ENCODE results near the gene YEATS2. TPM values are rescaled to one million over a fixed set of nuclear protein-coding genes. Genes with fewer than 3 reads are reported as not detected.

Gene YEATS2
- polyA plus RNA-seq, 1 experiment = 35.5 TPM

- ChIA-PET CTCF (interaction anchor here (2.5 kb wide), 1 partner anchor 69 kb away, joined by 7 read pairs; the partner anchor contains the start of gene PARL), POLR2A (no interaction called here)
- peaks cover 9% of the 10 kb centered on the region for H3K36me3 ChIP-seq (ENCODE audit: control insufficient read depth, insufficient read depth, low read length)
- H3K4me3 ChIP-seq (ENCODE audit: low read depth, low read length) = no peak overlapping the region
- no peak for TF ChIP-seq CTCF (IDR thresholded peaks at IDR 0.05; ENCODE audit: insufficient read depth, low read depth, low read length)
- DNase-seq (ENCODE audit: low read depth) = no peak
- H3K27me3 ChIP-seq (ENCODE audit: control insufficient read depth, insufficient read depth, low read length) = no peaks in the 10 kb centered on the region
These were observed 118.4 kb downstream of the YEATS2 start for GRCh38 chr3:183815951-183816475.

GRCh38 chr3:183816681-183817510 is 119.3 kb downstream of the YEATS2 start:
- POLR2A ChIA-PET = no interaction called here
- no peak for DNase-seq (ENCODE audit: low read depth)

GRCh38 chr3:183817639-183818038 is 120.0 kb downstream of the YEATS2 start:
- POLR2A ChIA-PET = no interaction called here
- no peak for TF ChIP-seq CTCF (IDR thresholded peaks at IDR 0.05; ENCODE audit: insufficient read depth, low read depth, low read length)
- DNase-seq (ENCODE audit: low read depth) = no peak
- H3K4me3 ChIP-seq (ENCODE audit: low read depth, low read length) = no peak overlapping the region
- H3K36me3 ChIP-seq (ENCODE audit: control insufficient read depth, insufficient read depth, low read length) = peaks cover 3% of the 10 kb centered on the region
- no peaks in the 10 kb centered on the region for H3K27me3 ChIP-seq (ENCODE audit: control insufficient read depth, insufficient read depth, low read length)
- CTCF ChIA-PET = no interaction called here

More at GRCh38 chr3:183816681-183817510, 119.3 kb downstream of the YEATS2 start:
- H3K4me3 ChIP-seq (ENCODE audit: low read depth, low read length) = no peak overlapping the region
- CTCF ChIA-PET = interaction anchor here (2.5 kb wide), 1 partner anchor 68 kb away, joined by 7 read pairs; the partner anchor contains the start of gene PARL
- no peaks in the 10 kb centered on the region for H3K27me3 ChIP-seq (ENCODE audit: control insufficient read depth, insufficient read depth, low read length)
- no peak for TF ChIP-seq CTCF (IDR thresholded peaks at IDR 0.05; ENCODE audit: insufficient read depth, low read depth, low read length)
- H3K36me3 ChIP-seq (ENCODE audit: control insufficient read depth, insufficient read depth, low read length) = peaks cover 6% of the 10 kb centered on the region

GRCh38 chr3:183818041-183818620 is 120.5 kb downstream of the YEATS2 start:
- POLR2A ChIA-PET = no interaction called here
- peaks cover 2% of the 10 kb centered on the region for H3K36me3 ChIP-seq (ENCODE audit: control insufficient read depth, insufficient read depth, low read length)
- CTCF ChIA-PET = no interaction called here
- TF ChIP-seq CTCF (IDR thresholded peaks at IDR 0.05; ENCODE audit: insufficient read depth, low read depth, low read length) = no peak
- no peaks in the 10 kb centered on the region for H3K27me3 ChIP-seq (ENCODE audit: control insufficient read depth, insufficient read depth, low read length)
- H3K4me3 ChIP-seq (ENCODE audit: low read depth, low read length) = no peak overlapping the region
- no peak for DNase-seq (ENCODE audit: low read depth)

Measured in BJ (cell line).